ENCODE measurements around the gene LYRM4.
A peak's percentile ranks its signal among the peaks of the same experiment; 100 is the strongest.

- TF ChIP-seq SIN3A (IDR thresholded peaks at IDR 0.05; ENCODE audit: borderline replicate concordance, insufficient read depth, low read length): peak; percentile 52; the same call in 1 of the 2 replicates
- TF ChIP-seq TAF1 (IDR thresholded peaks at IDR 0.05; ENCODE audit: borderline replicate concordance, insufficient read depth, low read length): no peak
- no peak for TF ChIP-seq REST (IDR thresholded peaks at IDR 0.05; ENCODE audit: insufficient read depth in 1 of 2, low read depth in 2 of 2, low read length in 2 of 2)
- TF ChIP-seq POLR2AphosphoS5 (IDR thresholded peaks at IDR 0.05; ENCODE audit: low read depth, low read length): no peak
Observed at GRCh38 chr6:5287205-5287965, 26.6 kb upstream of the LYRM4 start.
